ENCODE measurements around the gene POLE. TPM values are rescaled to one million over a fixed set of nuclear protein-coding genes. Genes with fewer than 3 reads are reported as not detected.

Gene POLE
- total RNA-seq, 2 experiments from 2014 or later = 117 to 123 TPM

DNA sequence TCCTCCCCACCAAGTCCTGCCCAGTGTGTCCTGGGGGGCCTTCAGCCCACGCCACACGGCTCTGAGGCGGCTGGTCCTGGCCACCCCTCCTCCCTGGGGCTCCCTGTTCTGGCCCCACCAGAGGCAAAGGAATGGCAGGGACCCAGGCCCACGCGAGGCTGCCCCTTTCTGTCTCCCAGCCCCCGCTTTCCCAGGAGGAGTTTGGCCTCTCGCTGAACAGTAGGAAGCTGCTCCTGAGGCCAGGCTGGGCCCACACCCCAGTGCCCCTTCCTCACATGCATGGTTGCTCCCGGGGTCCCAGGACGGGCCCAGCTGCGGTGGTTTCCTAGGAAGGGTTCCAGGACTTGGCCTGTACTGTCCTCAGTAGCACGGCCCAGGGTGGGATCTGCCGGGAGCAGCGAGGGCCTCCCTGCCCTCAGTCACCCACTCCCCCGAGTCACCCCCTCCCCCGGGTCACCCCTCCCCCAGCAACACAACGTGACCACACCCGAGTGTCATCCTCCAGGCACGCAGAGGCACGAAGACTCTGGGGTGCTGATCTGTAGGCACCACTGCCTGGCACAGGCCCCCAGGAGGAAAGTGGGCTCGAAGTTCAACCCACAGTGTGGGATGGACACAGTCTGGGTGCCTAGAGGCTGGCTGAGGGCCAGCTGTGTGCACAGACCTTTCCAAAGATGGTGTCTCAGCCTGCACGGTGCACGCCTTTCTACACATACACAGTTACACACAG lies 109.8 kb downstream of the POLE start:
- H3K9me3 Mint-ChIP-seq = no peaks in the 10 kb centered on the region
- no peak overlapping the region for H3K27ac Mint-ChIP-seq
- no peak for DNase-seq
- no peak overlapping the region for H3K4me3 Mint-ChIP-seq
- no peaks in the 10 kb centered on the region for H3K27me3 Mint-ChIP-seq
- no peaks in the 10 kb centered on the region for H3K4me1 Mint-ChIP-seq
- H3K36me3 Mint-ChIP-seq = peaks cover 4% of the 10 kb centered on the region

DNA sequence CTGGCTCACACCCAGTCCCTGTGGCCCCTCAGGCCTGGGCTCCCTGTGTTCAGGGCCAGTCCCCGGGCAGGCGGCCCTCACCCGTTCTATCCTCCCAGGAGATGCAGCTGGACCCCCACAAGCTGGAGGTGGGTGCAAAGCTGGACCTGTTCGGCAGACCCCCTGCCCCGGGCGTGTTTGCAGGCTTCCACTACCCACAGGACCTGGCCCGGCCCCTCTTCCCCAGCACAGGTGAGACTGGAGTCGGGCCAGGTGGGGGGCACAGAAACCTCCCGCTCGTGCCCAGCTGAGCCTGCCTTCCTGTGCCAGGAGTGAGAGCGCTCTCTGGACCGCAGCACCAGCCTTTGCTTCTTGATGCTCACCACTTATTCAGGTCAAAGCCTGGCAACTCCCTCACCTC lies 110.4 kb downstream of the POLE start:
- Mint-ChIP-seq H3K27ac (no peak overlapping the region), H3K27me3 (no peaks in the 10 kb centered on the region), H3K36me3 (peaks cover 4% of the 10 kb centered on the region), H3K4me1 (no peaks in the 10 kb centered on the region), H3K4me3 (no peak overlapping the region), H3K9me3 (no peaks in the 10 kb centered on the region)
- DNase-seq = no peak

DNA sequence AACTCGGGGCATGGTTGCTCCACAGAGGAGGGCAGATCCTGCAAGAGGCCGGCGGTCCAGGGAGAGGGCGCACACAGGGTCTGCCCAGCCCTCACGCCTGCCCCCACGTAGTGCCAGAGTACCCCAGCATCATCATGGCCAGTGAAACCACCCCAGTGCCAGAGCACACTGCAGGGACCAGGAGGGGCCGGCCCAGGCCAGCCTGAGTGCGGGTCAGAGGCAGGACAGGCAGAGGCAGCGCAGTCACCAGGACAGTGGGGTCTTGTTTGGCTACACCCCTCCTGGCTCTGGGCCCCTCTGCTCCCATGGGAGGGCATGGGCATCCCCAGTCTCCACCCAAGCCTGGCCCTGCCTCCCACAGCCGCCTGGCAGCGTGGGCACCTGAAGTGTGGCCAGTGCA lies 111.5 kb downstream of the POLE start:
- H3K4me1 Mint-ChIP-seq = no peaks in the 10 kb centered on the region
- peaks cover 4% of the 10 kb centered on the region for H3K36me3 Mint-ChIP-seq
- no peak overlapping the region for H3K27ac Mint-ChIP-seq
- no peaks in the 10 kb centered on the region for H3K27me3 Mint-ChIP-seq
- no peaks in the 10 kb centered on the region for H3K9me3 Mint-ChIP-seq
- DNase-seq = no peak
- no peak overlapping the region for H3K4me3 Mint-ChIP-seq

DNA sequence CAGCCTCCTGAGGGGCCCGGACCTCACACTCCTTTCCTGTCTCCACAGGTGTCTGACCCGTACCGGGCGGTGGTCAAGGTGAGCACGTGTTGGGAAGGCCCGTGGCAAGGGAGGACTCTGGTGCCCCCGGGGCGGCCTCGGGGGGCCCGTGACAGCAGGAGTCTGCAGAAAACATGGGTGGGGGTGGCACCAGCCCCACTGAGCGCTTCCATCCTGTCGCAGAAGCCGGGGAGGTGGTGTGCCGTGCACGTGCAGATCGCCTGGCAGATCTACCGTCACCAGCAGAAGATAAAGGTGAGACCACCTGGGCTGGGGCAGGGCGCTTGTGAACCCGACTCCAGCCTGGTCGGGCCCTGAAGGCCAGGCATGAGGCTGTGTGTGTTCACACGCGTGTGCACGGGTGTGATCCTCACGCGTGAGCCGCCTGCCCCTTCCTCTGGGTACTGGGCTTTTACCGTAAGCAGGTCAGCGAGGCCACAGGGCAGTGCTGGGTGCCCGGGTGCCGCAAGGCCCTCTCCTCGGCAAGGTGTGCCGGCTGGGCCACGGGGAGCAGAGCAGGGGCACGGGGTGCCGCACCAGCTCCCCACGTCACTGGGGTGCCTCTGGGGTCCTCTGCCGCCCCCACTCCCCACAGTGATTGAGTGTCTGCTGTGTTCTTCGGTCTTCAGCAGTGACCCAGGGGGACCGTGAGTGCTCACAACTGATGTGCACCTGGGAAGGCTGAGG lies 112.7 kb downstream of the POLE start:
- H3K27me3 Mint-ChIP-seq = no peaks in the 10 kb centered on the region
- H3K4me1 Mint-ChIP-seq = no peaks in the 10 kb centered on the region
- no peak for DNase-seq
- no peaks in the 10 kb centered on the region for H3K9me3 Mint-ChIP-seq
- H3K27ac Mint-ChIP-seq = no peak overlapping the region
- peaks cover 4% of the 10 kb centered on the region for H3K36me3 Mint-ChIP-seq
- no peak overlapping the region for H3K4me3 Mint-ChIP-seq

Other genes starting within 250 kb of the POLE start
- 10 to 100 TPM; 53.1 to 55.9 TPM for gene FBRSL1, start 197.2 kb downstream of the POLE start, total RNA-seq
- not detected for gene LRCOL1, start 76.8 kb downstream of the POLE start, total RNA-seq
- gene P2RX2, start 68.6 kb downstream of the POLE start, total RNA-seq = not detected
- 10 to 100 TPM; 18.3 to 19.0 TPM for gene PXMP2, start 245 bp upstream of the POLE start, total RNA-seq
- 100 to 1,000 TPM; 102 to 105 TPM for gene PGAM5, start 23.5 kb upstream of the POLE start, total RNA-seq
- 10 to 100 TPM; 84.5 to 84.8 TPM for gene ANKLE2, start 74.5 kb upstream of the POLE start, total RNA-seq
- 10 to 100 TPM; 51.5 to 57.2 TPM for gene GOLGA3, start 141.5 kb upstream of the POLE start, total RNA-seq
- 10 to 100 TPM; 47.9 to 48.6 TPM for gene CHFR, start 200.3 kb upstream of the POLE start, total RNA-seq

Data from activated naive CD8-positive, alpha-beta T cell treated with anti-CD3 and anti-CD28 coated beads for 36 hours (primary cell).